ENCODE results near the gene HEBP2. TPM values are rescaled to one million over a fixed set of nuclear protein-coding genes. Genes with fewer than 3 reads are reported as not detected.

HEBP2 gene
- total RNA-seq, 1 donor from 2014 or later: 11.9 TPM

DNA sequence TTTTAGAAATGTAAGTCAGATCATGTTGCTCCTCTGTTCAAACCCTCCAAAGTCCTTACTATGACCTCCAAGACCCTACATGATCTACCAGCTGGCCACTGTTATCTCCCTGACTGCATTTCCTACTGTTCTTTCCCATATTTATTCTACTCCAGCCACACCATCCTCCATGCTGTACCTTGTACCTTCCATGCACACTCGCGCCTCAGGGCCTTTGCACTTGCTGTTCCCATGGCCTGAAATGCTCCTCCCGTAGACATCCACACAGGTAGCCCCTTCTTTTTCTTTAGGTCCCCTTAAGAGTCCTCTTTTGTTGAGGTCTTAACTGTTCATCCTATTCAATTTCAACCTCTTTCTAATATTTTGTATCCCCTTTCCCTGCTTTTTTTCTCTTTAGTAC is 47.0 kb downstream of the HEBP2 start:
- Histone ChIP-seq H3K79me2 (ENCODE audit: low read depth) (no peaks in the 10 kb centered on the region), H3K9ac (no peak overlapping the region), H3K4me2 (no peak overlapping the region), H4K20me1 (ENCODE audit: low read depth) (no peaks in the 10 kb centered on the region), H3K4me1 (no peaks in the 10 kb centered on the region), H3K27ac (no peak overlapping the region), H3K9me3 (ENCODE audit: low read depth) (no peaks in the 10 kb centered on the region), H2AFZ (replicated peaks) (no peak overlapping the region), H3K27me3 (no peaks in the 10 kb centered on the region), H3K36me3 (no peaks in the 10 kb centered on the region), H3F3A (ENCODE audit: low read depth) (no peaks in the 10 kb centered on the region), H3K4me3 (no peak overlapping the region)
- Mint-ChIP-seq H3K27ac (peak overlapping the region; percentile 40), H3K4me1 (peaks cover 14% of the 10 kb centered on the region), H3K9me3 (no peaks in the 10 kb centered on the region), H3K36me3 (peaks cover 17% of the 10 kb centered on the region), H3K27me3 (ENCODE audit: insufficient read depth, low read depth) (no peaks in the 10 kb centered on the region), H3K4me3 (no peak overlapping the region)
- DNase-seq (ENCODE audit: low spot score): no peak
- TF ChIP-seq, protein P1, sequence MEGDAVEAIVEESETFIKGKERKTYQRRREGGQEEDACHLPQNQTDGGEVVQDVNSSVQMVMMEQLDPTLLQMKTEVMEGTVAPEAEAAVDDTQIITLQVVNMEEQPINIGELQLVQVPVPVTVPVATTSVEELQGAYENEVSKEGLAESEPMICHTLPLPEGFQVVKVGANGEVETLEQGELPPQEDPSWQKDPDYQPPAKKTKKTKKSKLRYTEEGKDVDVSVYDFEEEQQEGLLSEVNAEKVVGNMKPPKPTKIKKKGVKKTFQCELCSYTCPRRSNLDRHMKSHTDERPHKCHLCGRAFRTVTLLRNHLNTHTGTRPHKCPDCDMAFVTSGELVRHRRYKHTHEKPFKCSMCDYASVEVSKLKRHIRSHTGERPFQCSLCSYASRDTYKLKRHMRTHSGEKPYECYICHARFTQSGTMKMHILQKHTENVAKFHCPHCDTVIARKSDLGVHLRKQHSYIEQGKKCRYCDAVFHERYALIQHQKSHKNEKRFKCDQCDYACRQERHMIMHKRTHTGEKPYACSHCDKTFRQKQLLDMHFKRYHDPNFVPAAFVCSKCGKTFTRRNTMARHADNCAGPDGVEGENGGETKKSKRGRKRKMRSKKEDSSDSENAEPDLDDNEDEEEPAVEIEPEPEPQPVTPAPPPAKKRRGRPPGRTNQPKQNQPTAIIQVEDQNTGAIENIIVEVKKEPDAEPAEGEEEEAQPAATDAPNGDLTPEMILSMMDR (IDR thresholded peaks at IDR 0.05): no peak
- TF ChIP-seq EZH2 (IDR thresholded peaks at IDR 0.05): no peak
- TF ChIP-seq EZH2phosphoT487 (IDR thresholded peaks at IDR 0.05): no peak

GRCh38 chr6:138454981-138455706 is 51.1 kb downstream of the HEBP2 start:
- Mint-ChIP-seq H3K36me3 (peaks cover 19% of the 10 kb centered on the region), H3K27me3 (ENCODE audit: insufficient read depth, low read depth) (no peaks in the 10 kb centered on the region), H3K9me3 (no peaks in the 10 kb centered on the region), H3K4me3 (no peak overlapping the region), H3K4me1 (peaks cover 10% of the 10 kb centered on the region), H3K27ac (no peak overlapping the region)
- Histone ChIP-seq H3K9ac (no peak overlapping the region), H3F3A (ENCODE audit: low read depth) (no peaks in the 10 kb centered on the region), H3K27me3 (no peaks in the 10 kb centered on the region), H3K79me2 (ENCODE audit: low read depth) (no peaks in the 10 kb centered on the region), H3K9me3 (ENCODE audit: low read depth) (no peaks in the 10 kb centered on the region), H3K36me3 (no peaks in the 10 kb centered on the region), H4K20me1 (ENCODE audit: low read depth) (no peaks in the 10 kb centered on the region), H3K4me1 (no peaks in the 10 kb centered on the region), H3K27ac (no peak overlapping the region), H2AFZ (replicated peaks) (no peak overlapping the region), H3K4me2 (no peak overlapping the region), H3K4me3 (no peak overlapping the region)
- TF ChIP-seq, protein P1 (IDR thresholded peaks at IDR 0.05): no peak
- no peak for TF ChIP-seq EZH2 (IDR thresholded peaks at IDR 0.05)
- TF ChIP-seq EZH2phosphoT487 (IDR thresholded peaks at IDR 0.05): no peak
- no peak for DNase-seq (ENCODE audit: low spot score)

GRCh38 chr6:138455746-138456400 is 51.9 kb downstream of the HEBP2 start:
- H3K27ac ChIP-seq: no peak overlapping the region

More at GRCh38 chr6:138455746-138456400, 51.9 kb downstream of the HEBP2 start:
- Mint-ChIP-seq H3K9me3 (no peaks in the 10 kb centered on the region), H3K36me3 (peaks cover 22% of the 10 kb centered on the region), H3K4me3 (no peak overlapping the region), H3K27me3 (ENCODE audit: insufficient read depth, low read depth) (no peaks in the 10 kb centered on the region), H3K27ac (peak overlapping the region; percentile 50), H3K4me1 (peaks cover 3% of the 10 kb centered on the region)
- Histone ChIP-seq H3K79me2 (ENCODE audit: low read depth) (no peaks in the 10 kb centered on the region), H3K4me2 (no peak overlapping the region), H3K9ac (no peak overlapping the region), H3K9me3 (ENCODE audit: low read depth) (no peaks in the 10 kb centered on the region), H3K36me3 (no peaks in the 10 kb centered on the region), H3K4me3 (no peak overlapping the region), H3K4me1 (no peaks in the 10 kb centered on the region), H3F3A (ENCODE audit: low read depth) (no peaks in the 10 kb centered on the region), H2AFZ (replicated peaks) (no peak overlapping the region), H3K27me3 (no peaks in the 10 kb centered on the region), H4K20me1 (ENCODE audit: low read depth) (no peaks in the 10 kb centered on the region)
- TF ChIP-seq, protein P1 (IDR thresholded peaks at IDR 0.05): no peak
- TF ChIP-seq EZH2 (IDR thresholded peaks at IDR 0.05) (no peak), EZH2phosphoT487 (IDR thresholded peaks at IDR 0.05) (no peak)
- no peak for DNase-seq (ENCODE audit: low spot score)
